Esophagus squamous epithelium (tissue), 4 donors: ENCODE data around the gene TBC1D1.
A peak's percentile ranks its signal among the peaks of the same experiment; 100 is the strongest.

Experiments used
- CTCF ChIP-seq, 6 experiments: fragments of 450-650 bp in 4 of 6; fragments of 200-600 bp in 2 of 6; sonication (generic) in 2 of 6; IDR thresholded peaks; one replicate each; pipeline ENCODE4 v1.5.1; 2016 to 2019; ENCODE audit warnings: antibody characterized with exemption in 6 of 6, mild to moderate bottlenecking in 4 of 6, moderate library complexity in 4 of 6
- POLR2A ChIP-seq, 4 donors: fragments of 450-650 bp; IDR thresholded peaks; one replicate each; pipeline ENCODE4 v1.6.1; 2017; ENCODE audit warnings: antibody characterized with exemption in 4 of 4, mild to moderate bottlenecking in 4 of 4, moderate library complexity in 3 of 4

- TF ChIP-seq CTCF (IDR thresholded peaks at IDR 0.05) (peak in 5 of 6 experiments; percentile 46 to 72 (median 62)), POLR2A (IDR thresholded peaks at IDR 0.05) (no peak)
Measured at GRCh38 chr4:37970702-37971101, 79.8 kb downstream of the TBC1D1 start.
